ENCODE data around the gene UBXN11.
A peak's percentile ranks its signal among the peaks of the same experiment; 100 is the strongest.

The UBXN11 gene

DNA sequence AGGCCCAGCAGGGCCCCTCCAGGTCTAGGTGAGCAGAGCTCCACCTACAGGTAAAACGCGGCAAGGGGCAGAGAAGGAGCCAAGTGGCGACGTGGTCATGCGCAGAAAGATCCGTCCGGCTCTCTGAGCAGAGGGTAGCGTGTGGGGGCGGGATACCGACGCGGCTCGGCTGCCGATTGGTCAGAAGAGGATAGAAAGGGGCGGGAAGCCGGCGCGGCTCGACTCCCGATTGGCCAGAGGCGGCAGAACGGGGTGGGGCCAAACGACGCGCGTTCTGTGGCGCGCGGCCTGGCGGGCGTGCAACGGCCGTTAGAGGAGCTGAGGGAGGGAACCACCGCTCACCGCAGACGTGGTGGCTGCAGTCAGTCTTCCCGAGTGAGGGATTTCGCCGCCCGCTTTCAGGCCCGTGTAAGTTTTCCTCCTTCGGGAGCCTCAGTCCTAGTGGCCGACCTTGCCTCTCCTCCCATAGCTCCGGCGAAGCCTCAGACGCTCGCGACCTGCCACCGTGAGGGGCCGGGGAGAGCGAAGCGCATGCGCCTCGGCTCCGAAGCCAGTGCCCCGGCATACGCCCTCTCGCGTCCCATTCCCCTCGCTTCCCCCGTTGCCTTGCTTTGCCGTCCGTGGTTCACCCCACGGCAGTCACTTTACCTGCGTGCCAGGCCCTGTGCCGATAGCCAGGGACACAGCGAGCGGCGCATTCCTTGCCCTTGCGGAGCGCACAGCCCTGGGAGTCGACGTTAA is 72.4 kb downstream of the UBXN11 start, which contains the start of gene CEP85:
Gene CEP85 (plus strand): TSS at position 298 of the 741 bp plus-strand sequence. CDS start 5,584 bp downstream, outside the sequence.
- Histone ChIP-seq H3K27me3 (ENCODE audit: control insufficient read depth in 1 of 2, insufficient read depth in 1 of 2, low read length in 2 of 2) (no peaks in the 10 kb centered on the region), H4K8ac (ENCODE audit: low read length) (peak within 1 kb of the TSS; percentile 98), H3K14ac (ENCODE audit: low read length in 2 of 2) (peak within 1 kb of the TSS in 1 of 2 experiments; percentile 92), H3K4ac (ENCODE audit: low read depth in 1 of 2, low read length in 2 of 2) (peak within 1 kb of the TSS; percentile 75 to 81), H2BK5ac (ENCODE audit: low read depth, low read length, poor library complexity, severe bottlenecking) (peak within 1 kb of the TSS; percentile 39), H3K18ac (ENCODE audit: low read depth in 1 of 2, low read length in 2 of 2) (peak within 1 kb of the TSS; percentile 61 to 94), H4K91ac (ENCODE audit: low read length) (peak within 1 kb of the TSS; percentile 75), H3K4me3 (ENCODE audit: insufficient read depth in 1 of 2, low read depth in 1 of 2, low read length in 2 of 2) (peak within 1 kb of the TSS; percentile 79 to 95), H2AK5ac (ENCODE audit: low read length, severe bottlenecking) (no peak within 1 kb of the TSS), H2BK120ac (ENCODE audit: low read depth, low read length) (no peak within 1 kb of the TSS), H3K4me1 (ENCODE audit: control insufficient read depth, insufficient read depth, low read depth, low read length) (peaks cover 3% of the 10 kb centered on the region), H3K23ac (ENCODE audit: low read length in 2 of 2) (peak within 1 kb of the TSS in 1 of 2 experiments; percentile 19), H2BK12ac (ENCODE audit: low read length in 2 of 2) (peak within 1 kb of the TSS in 1 of 2 experiments; percentile 67), H3K9ac (ENCODE audit: low read length) (peak within 1 kb of the TSS; percentile 92), H3K27ac (ENCODE audit: low read length, poor library complexity, severe bottlenecking) (peak within 1 kb of the TSS; percentile 50), H3K4me2 (ENCODE audit: low read length, poor library complexity, severe bottlenecking) (peak within 1 kb of the TSS; percentile 80), H3K36me3 (ENCODE audit: control insufficient read depth in 1 of 2, insufficient read depth in 2 of 2, low read depth in 1 of 2, low read length in 2 of 2) (no peaks in the 10 kb centered on the region), H2BK15ac (ENCODE audit: low read depth, poor library complexity, severe bottlenecking) (peak within 1 kb of the TSS; percentile 73), H2AFZ (ENCODE audit: low read depth, low read length) (peak within 1 kb of the TSS; percentile 100), H3K79me1 (replicated peaks; ENCODE audit: low read length, poor library complexity, severe bottlenecking) (peaks cover 5% of the 10 kb centered on the region), H3K9me3 (ENCODE audit: control insufficient read depth, low read length) (no peaks in the 10 kb centered on the region)
- peak; percentile 97 for DNase-seq
- WGBS: under 1% methylated on average over 68 of the region's 73 CpGs

Measured in mesenchymal stem cell (in vitro differentiated cells and primary cell).